Glomerular endothelial cell (primary cell): ENCODE measurements around the gene CPEB4. TPM values are rescaled to one million over a fixed set of nuclear protein-coding genes. Genes with fewer than 3 reads are reported as not detected.

ENCODE experiments used
- DNase-seq: peaks from one replicate; pipeline ENCODE4 v3.0.0-alpha.2; 2011; ENCODE audit warnings: low read depth, low spot score; ENCODE audit errors: extremely low read depth
- total RNA-seq: library from RNA; depleted of rRNA; stranded (reverse); fragments of >200 nt; gene quantifications from 2 replicates; pipeline ENCODE4 v1.2.3, GENCODE V29; 2015

The CPEB4 gene
- total RNA-seq, 1 donor from 2014 or later = 12.4 TPM

DNA sequence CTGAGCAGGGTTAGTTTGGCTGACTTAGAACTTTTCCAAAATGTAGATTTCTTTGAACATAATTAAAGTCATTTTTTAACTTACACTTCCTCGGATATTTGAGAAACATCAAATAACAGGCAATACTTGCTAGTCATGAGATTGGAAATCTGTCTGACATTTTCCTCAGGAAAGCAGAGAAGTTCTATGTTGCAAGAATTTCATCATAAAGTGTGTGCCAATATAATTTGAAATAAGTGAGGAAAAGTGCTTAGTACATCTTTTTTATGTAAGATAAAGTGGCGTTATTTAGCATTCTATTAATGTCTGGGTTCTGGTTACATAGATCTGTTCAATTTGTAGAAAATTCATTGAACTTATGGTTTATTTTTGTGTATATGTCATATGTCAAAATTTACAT lies 52.1 kb downstream of the CPEB4 start:
- DNase-seq = no peak

DNA sequence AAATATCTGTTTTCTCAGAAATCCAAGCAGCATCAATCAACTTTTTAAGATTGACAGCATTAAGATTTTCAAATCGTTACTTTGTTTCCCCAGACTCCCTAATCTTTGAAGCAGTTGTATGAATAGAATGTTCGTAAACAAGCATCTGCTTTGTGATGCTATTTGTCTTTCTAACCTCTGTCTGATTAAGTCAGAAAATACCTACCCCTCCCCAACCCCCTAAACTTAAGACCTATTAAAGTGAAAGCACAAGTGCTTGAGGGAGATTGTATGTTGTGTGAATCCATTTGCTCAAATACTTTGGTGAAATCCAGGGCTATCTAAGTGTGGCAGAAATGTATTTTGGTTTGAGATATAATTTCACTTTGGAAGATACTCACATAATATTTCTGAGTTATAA lies 53.0 kb downstream of the CPEB4 start:
- DNase-seq = no peak

DNA sequence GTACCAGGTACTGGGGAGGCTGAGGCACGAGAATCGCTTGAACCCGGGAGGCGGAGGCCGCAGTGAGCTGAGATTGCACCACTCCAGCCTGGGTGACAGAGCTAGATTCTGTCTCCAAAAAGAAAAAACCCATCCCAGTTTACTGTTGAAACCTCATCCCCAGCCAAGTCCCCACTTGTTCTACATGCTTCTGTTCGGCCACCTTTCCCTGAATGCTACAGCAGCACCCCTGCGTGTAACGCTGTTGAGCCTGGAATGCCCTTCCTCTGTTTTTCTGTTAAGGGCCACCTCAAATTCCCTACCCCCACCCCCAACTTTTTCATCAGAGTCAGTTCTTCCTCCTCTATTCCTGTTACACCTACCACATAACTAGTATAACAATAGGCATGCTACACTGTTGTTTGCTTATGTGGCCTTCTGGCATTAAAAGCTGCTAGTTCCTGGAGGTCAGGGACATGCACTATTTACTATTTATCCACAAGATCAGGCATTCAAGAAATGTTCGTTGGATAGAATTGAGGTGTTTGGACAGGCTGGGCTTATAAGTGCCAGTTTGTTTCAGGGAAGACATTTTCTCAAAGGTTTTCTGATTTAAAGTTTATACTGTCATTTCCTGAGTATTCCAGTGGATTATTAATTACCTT lies 53.7 kb downstream of the CPEB4 start:
- DNase-seq = no peak

DNA sequence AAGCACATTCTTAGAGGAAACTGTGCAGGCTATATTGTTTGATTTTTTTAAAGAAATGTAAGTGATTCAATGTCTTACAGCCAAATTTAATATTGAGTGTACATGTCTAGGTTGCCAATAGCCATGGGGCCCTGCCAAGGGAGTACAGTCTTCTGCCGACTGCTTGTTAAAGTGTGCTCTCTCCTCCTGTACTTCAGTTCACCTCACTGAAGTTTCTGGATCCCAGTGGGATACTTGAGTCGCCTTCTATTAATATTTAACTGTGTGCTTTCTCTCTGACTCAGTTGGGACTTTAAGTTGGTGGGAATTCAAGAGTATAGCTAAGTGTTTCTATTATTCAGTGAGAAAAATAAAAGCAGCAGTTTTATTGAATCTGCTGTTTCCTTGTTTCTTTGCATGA lies 56.4 kb downstream of the CPEB4 start:
- DNase-seq = no peak

DNA sequence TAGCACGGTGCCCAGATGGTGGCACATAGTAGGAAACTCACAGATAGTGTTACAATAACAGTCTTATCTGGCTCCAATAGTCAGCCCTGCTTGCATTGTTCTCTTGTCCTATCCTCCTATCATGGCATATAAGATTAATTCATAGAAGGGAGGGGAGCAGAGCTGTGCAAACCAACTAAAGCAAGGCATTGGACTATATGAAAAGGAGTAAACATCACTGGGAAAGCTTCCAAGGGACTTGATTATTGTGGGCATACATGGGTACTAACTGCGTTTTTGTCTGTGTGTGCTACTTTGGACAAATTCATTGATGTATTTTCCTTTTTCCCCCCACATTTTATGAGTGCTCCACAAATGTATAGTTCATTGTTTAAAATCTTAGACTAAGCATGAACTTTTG lies 57.0 kb downstream of the CPEB4 start:
- no peak for DNase-seq

DNA sequence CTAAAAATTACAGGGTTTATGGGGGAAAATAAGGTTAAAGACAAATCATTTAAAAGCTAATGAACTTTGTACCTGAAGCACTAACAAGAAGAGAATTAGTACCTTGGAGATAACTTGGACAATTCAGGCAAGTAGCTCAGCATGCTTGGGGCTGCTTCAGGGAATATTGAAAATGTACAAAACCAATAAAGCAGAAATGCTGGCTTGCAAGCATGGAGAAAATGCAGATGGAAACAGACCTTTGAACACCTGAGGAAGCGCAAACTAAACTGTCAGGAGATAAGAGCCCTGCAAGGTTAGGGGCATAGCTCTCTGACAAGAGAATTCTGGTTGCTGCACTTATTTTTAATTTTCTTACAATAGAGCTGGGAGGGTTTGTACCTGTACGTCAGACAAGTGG lies 58.2 kb downstream of the CPEB4 start:
- DNase-seq = no peak

DNA sequence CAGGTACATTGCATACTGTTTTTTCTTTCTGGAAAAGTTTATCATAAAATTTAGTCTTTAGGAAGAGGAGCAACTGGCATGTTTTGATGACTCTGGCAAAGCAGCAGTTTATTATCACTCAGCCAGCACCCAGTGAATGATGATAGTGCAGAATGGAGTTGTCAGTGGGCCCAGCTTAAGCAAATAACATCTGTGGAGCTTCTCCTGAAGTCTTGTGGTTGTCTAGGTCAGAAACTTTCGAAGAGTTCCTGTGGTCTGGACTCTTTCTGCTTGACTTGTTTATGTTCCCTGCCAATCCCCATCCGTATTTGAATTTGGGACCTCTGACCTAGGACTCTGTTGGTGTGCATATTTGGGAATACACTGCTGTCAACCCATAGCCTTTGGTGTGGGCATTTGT lies 62.7 kb downstream of the CPEB4 start:
- DNase-seq = no peak

DNA sequence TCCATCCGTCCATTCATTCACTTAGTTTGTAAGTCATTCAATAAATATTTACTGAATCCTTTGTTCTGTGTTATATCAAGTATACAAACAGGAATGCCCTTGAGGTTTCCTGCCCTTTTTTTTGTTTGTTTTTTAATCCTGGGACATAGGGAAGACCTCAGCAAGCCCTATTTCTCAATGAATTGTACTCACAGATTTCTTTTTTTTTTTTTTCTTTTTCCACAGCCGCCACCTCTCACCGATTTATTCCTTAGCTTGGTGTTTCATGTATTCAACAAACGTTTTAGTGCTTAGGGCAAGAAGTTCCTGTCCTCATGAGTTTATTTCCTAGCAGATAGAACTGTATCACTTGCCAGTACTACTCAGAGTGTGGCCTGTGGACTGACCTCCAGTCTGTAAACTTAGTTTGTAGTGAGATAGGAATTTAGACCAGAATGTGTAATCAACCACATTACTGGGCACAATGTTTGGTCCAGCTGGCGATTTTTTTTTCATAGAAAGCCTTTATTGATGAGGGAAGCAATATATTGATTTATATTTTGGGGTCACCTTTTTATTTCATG lies 65.5 kb downstream of the CPEB4 start:
- no peak for DNase-seq

DNA sequence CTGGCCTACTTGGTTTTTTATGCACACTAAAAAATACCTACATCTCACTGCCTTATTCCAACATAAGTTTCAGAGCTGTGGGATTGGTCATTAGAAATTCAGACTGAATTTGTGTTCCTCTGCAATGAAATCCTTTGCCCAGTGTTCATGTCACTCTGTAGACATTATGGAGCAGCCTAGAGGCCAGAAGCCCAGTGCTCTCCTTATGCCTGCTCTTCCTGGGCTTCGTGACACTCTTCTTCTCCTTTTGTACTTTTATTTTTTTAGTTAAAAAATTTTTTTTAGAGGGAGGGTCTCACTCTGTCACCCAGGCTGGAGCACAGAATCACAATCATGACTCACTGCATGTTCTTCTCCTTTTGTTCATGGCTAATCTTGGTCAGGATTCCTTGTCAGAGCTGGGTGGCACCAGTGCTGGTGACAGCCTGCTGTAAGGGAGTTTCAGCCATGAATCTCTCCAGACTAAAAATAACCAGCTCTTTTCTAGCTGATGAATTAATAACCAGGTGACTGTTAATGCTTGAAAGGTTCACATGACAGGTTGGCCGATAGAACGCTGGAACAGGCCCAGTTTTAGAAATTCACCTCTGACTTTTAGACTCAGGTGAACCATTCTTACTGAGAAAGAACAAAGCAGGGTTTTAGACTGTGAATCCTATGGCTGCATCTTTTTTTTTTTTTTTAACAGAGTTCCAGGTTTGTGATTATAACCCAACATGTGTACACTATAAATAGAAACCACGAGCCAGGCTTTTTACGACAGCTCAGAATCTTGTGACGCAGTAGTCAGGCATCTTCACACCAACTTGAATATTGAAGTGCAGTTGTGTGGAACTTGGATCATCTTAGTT lies 66.7 kb downstream of the CPEB4 start:
- no peak for DNase-seq

DNA sequence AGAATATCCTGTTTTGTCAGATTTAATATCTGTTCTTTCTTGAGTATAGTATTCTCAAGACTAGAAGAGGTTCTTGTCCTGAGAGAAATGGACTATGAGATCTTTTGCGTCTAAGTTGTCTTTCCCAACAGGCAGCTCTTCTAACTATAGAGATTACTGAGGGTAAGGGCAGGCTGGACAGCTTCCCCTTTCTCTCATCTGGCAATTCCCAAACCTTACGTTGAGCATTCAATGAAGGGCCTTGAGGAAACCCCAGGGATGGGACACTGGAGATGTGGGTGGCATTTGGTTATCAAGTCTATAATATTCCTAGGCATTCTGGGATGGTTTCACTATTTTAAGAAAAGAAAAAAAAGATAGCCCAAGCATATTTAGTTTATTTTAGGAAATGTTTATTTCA lies 72.8 kb downstream of the CPEB4 start:
- DNase-seq = no peak

DNA sequence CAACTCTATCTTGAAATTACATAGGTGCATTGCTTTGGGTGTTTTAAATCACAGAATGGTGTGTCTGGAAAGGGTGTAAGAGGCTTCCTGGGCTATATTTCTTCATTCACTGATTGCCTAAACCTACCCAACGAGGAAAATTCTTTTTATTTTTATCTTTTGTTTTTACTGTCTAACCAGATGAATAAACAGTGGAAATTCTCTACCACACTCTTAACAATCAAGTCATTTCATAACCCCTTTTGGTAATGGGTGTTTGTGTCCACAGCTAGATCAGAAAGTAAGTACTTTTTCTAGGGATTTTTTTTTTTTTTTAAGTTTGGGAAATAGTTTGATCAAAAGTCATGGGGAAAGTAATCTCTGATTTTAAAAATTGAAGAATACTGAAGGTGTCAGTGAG lies 73.3 kb downstream of the CPEB4 start:
- DNase-seq = no peak

DNA sequence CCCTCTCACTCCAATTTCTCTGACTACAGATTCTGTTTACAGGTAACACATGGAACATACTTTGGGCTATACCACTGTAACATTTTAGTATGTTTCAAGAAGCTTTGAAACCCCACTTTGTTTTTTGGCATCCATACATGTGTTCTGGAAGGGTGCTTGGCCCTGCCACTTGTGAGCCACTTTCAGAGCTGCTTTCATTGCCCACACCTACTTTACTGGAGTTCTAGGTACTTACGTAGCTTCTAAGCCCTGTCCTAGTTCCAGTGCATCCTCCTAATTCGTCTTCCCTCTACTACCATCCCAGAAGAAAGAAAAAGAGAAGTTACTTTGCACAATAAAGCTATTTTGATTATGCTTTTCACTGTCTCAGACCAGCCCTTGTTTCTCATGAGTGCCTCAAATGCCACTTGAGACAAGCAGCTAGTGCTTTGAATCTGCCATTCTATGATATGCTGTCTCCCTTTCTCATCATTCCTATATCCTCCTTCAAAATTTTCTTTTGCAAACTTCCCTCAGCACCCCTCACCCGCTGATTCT lies 74.4 kb downstream of the CPEB4 start:
- no peak for DNase-seq

DNA sequence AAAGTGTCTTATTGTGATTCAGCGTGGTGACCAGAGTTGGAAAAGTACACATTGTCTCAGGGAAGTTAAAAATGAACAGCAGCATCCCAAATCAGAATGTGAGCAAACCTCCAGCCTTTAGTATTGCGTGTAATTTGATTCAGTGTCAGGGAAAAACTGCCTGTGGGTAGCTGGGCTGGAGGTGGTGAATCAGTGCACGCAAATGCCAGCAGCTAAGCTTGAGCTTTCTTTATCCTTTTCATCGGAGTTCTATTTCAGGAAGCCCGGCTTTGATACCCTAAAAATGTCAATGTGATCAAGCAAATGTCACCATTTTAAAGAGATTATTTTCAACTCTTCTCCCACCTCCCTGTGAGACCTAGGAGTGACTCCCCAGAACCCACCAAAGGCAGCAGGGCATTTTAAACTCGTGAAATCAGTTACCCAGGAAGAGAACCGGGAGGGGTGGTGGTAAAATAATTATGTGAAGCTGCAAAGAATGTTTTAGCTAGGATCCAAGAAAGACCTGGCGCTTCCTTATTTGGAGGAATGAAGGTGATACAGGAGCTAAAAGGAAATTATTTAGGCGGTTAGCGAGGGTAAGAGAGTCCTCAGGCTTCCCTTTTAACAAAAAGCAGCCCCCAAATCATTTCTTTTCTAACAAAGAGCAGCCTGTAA lies 75.2 kb downstream of the CPEB4 start:
- DNase-seq = no peak

DNA sequence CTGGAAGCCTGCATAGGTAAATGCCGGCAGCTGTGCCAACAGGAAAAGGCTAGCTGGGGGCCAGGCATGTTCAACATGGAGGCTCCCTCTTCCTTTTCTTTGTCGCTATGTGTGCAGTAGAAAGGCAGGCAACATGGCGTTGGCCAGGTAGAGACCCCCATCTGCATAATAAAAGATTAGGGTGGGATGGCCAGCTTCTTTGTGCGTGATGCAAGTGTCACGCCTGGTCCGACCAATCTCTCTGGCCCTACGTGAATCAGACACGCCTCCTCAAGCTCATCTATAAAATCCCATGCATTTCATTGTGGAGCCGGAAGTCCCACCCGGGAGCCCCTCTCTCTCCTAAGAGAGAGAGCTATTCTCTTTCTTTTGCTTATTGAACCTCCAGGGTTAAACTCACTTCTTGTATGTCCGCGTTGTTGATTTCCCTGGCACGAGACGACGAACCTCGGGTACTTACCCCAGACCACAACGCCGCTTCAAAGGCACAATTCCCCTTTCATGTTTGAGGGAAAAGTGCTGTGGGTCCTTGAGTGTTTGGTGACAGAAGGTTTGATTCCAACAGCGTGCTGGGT lies 75.8 kb downstream of the CPEB4 start:
- DNase-seq = no peak

DNA sequence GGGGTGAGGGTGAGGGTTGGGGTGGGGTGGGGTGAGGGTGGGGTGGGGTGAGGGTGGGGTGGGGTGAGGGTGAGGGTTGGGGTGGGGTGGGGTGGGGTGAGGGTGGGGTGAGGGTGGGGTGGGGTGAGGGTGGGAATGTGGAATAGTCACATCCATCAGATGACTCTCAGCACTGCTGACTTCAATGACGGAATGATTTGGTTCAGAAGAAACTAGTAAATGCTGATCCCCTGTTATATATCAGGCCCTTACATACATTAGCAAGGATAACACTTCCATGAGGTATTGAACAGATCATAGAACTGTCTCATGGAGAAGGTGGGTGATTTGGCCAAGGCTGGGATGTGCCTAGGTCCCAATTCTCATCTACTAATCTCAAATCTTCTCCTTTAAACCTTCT lies 76.4 kb downstream of the CPEB4 start:
- no peak for DNase-seq

DNA sequence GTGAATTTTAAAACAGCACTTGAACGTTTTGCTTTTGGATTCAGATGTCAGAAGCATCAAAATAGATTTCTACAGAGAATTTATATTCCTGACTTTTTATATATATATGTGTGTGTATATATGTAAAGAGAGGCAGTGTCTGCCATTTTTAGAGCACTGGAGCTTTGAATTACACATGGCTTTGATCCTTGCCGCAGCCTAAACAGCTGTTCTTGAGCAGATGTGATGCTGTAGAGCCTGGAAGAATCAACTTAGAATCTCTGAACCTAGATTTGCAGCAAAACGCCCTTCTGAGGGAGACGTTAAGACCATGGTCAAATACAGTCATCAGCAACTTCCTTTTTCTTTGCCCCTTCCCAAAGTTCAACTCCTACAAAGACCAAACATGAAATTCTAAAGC lies 79.1 kb downstream of the CPEB4 start:
- no peak for DNase-seq

DNA sequence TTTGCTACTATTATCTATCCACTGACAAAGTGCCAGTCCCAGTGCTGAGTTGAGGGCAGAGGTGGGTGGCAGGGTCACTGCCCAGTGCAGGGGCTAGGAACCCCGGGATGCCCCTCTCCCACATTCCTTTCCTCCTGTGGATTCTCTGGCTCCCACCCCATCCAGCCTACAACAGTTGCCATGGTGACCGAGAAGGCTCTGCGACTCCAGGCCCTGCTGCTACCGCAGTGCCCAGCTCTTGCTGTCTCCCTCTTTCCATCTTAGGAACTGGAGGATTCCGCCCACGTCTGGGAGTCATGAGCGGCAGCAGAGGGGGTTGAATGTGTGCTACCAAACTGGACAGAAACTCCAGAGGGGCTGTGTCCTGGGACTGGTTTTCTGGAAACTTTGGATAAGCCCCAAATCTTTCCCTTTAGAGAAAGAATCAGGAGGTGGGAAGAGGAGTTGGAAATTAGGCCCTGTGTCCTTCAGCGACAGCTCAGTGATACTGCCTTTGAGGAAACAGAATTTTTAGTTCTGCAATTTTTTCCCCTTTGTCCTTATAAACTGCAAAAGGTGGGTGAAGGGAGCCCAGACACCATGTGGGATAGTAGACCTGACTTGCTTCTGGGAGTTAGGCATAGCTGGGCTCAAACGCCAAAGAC lies 80.1 kb downstream of the CPEB4 start:
- no peak for DNase-seq

DNA sequence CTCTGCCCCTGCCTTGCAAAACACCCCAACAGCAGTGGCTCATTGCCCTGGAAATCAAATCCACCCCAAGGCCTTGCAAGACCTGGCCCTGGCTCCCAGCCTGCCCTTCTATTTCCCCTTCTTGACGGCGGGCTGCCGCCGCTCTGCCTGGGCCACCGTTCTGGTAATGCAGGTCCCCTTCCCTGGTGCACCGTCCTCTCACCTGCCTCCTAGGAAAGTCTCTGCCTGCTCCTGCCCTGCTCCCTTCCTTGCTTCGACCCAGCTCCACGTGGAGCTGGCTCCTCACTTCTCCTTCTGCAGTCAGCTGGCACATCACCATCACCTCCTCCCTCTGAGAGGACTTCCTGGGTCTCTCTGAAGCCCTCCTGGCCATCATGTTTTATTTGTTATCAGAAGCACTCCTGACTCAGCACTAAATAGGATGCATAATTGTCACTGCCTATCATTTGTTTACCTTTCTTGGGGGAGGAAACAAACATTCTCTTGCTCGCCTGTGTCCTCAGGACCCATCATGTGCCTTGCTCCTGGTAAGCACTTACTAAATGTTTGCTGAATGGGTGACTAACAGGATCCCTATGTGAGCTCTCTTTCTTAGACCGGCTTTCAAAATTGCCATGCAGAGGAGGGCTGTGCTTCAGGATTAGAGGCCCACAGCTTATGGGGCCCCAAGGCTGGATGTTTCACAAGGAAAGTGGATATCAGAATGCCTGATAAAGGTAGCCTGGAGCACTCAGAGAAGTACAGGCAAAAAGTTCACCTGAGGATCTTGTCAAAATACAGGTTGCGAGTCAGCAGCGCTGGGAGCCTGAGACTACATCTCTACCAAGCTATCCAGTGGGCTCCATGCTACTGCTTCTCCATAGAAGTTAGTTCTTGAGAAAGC lies 81.3 kb downstream of the CPEB4 start:
- no peak for DNase-seq

DNA sequence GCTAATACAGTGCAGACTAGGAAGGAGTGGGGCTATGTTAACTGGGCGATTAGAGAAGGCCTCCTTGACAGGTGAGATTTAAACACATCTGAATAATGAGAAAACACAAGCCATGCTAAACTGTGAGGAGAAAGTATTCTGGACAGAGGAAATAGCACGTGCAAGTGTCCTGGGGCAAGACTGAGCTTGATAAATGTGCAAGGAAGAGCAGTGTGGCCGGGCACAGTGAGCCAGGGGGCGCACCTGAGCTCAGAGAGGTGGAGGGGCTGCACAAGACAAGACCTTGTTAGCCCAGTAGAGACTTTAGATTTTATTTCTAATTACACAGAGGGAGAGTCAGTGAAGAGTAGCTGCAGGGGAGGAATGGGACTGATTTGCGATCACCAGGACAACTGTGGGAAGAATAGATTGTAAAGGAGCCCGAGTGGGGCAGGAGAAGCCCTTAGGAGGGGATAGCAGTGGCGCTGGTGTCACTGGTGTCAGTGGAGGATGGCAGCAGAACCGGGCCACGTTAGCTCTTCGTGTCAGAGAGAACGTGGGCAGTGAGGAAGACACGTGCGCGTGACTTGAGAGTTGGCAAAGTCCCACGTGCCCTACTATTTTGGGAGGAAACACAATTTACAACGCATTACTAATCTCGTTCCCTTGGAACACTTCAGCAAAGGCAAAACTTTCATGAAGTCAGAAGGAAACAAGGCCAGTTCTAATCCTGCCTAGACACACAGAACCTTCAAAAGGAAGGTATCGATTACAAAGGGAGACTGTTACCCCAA lies 82.9 kb downstream of the CPEB4 start:
- DNase-seq = no peak
